ENCODE data around the gene MASP2. TPM values are rescaled to one million over a fixed set of nuclear protein-coding genes. Genes with fewer than 3 reads are reported as not detected.

MASP2 gene
- total and polyA plus RNA-seq, 10 of the 15 experiments (the other 5 are each of a cell fraction or from before 2014, with no cell fraction given) = 0.04 to 0.21 (median 0.06) TPM; not detected in 7

DNA sequence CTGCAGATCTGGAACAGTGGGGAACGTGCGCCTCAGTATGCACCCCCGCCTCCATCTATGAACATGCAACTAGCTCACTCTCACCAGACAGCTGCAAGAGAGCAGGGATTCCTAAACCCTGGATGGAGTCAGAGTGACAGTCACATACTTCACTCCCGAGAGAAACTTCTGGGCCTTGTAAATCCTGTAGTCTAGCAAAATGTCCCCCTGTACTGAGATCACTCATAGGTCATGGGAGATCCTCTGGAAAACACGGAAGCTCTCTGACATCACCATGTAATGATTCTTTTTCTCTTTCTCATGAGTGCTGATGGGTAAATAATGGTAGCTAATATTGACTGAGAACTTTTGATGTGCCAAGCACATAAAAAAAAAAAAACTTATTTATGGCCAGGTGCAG is 57.9 kb downstream of the MASP2 start (continued):
- no peak for TF ChIP-seq ESRRA (IDR thresholded peaks at IDR 0.05; ENCODE audit: low read length)
- no peak for TF ChIP-seq BRCA1 (IDR thresholded peaks at IDR 0.05; ENCODE audit: low read depth, low read length)
- no peak for TF ChIP-seq NR2C1 (IDR thresholded peaks at IDR 0.05)
- TF ChIP-seq MYB (IDR thresholded peaks at IDR 0.05; ENCODE audit: borderline replicate concordance, low read depth, low read length) = no peak
- TF ChIP-seq IKZF1 (conservative IDR thresholded peaks at IDR 0.05) = no peak

- BruUV-seq (replicated peaks) = no TSS peak
- ATAC-seq = no peak
- 64% methylated on average over 4 of the region's 4 CpGs for WGBS (ENCODE audit: insufficient coverage, insufficient replicate concordance, low lambda C conversion rate, missing lambda C conversion rate)
- intact Hi-C loops (cut with micrococcal nuclease; ENCODE audit: unreplicated experiment) = no loop called here
- Histone ChIP-seq H3K27ac (ENCODE audit: control insufficient read depth, insufficient read depth) (no peak overlapping the region), H3K27me3 (replicated peaks in 1 of 2; ENCODE audit: control insufficient read depth in 2 of 2, insufficient read depth in 2 of 2, low read length in 1 of 2) (no peaks in the 10 kb centered on the region), H3K9me3 (replicated peaks; ENCODE audit: control insufficient read depth, insufficient read depth, low read length) (no peaks in the 10 kb centered on the region), H3K9ac (ENCODE audit: control insufficient read depth, insufficient read depth, low read length) (no peak overlapping the region), H3K4me1 (ENCODE audit: control insufficient read depth, insufficient read depth, low read length) (peaks cover 33% of the 10 kb centered on the region), H3K79me2 (ENCODE audit: control insufficient read depth, insufficient read depth, low read length) (no peaks in the 10 kb centered on the region), H3K4me2 (ENCODE audit: control insufficient read depth, insufficient read depth) (no peak overlapping the region), H3K36me3 (ENCODE audit: control insufficient read depth in 2 of 2, insufficient read depth in 2 of 2, low read length in 1 of 2) (no peaks in the 10 kb centered on the region), H4K20me1 (ENCODE audit: control insufficient read depth, insufficient read depth) (no peaks in the 10 kb centered on the region), H2AFZ (ENCODE audit: control insufficient read depth, low read depth, low read length) (no peak overlapping the region), H3K4me3 (no peak overlapping the region)
- CTCF ChIA-PET = no interaction called here
- no peak for DNase-seq (ENCODE audit: low read depth, low spot score)
- RAD21 ChIA-PET (ENCODE audit: unreplicated experiment) = interaction anchor here (3.0 kb wide), 1 partner anchor 22 kb away, joined by 89 read pairs; no protein-coding TSS in a partner anchor
- POLR2A ChIA-PET = interaction anchor here (0.7 kb wide), 1 partner anchor 349 kb away, joined by 3 read pairs; no protein-coding TSS in a partner anchor
- in situ Hi-C loops (cut with MboI) = no loop called here
- peak in 1 of 2 experiments; percentile 69; a peak in 2 of 4 replicates for TF ChIP-seq ETV6 (conservative IDR thresholded peaks at IDR 0.05 in 1 of 2, IDR thresholded peaks at IDR 0.05 in 1 of 2; ENCODE audit: borderline replicate concordance in 1 of 2, low read depth in 1 of 2)
- no peak for TF ChIP-seq MEF2B (IDR thresholded peaks at IDR 0.05; ENCODE audit: partially characterized antibody, poor library complexity, severe bottlenecking)
- no peak for TF ChIP-seq ATF7 (IDR thresholded peaks at IDR 0.05; ENCODE audit: low read depth)
- SMC1A ChIA-PET (ENCODE audit: uncharacterized antibody, unreplicated experiment) = interaction anchor here (4.2 kb wide), 1 partner anchor 22 kb away, joined by 118 read pairs; no protein-coding TSS in a partner anchor
- no peak for FAIRE-seq
Observed at GRCh38 chr1:10987840-10988417, 59.1 kb downstream of the MASP2 start.

All from GM12878 (cell line).